B cell (primary cell): ENCODE results near the gene CEMIP. TPM values are rescaled to one million over a fixed set of nuclear protein-coding genes. Genes with fewer than 3 reads are reported as not detected.

Experiments used
- ATAC-seq: fragments of 200-7000 bp; cut with Tn5 transposase; one replicate; pipeline ENCODE4 v1.10.0; 2021; ENCODE audit warnings: low read depth, mild to moderate bottlenecking, moderate number of reproducible peaks, moderate library complexity
- CTCF ChIA-PET: fragments of 350-600 bp; sonication (Branson Sonifier 250); formaldehyde crosslinking; loops from one replicate; lab custom pipeline; 2021; ENCODE audit warnings: antibody characterized with exemption, inconsistent platforms; lab: Charles Lee
- POLR2A ChIA-PET: fragments of 350-600 bp; sonication (Branson Sonifier 250); formaldehyde crosslinking; loops from one replicate; lab custom pipeline; 2021; ENCODE audit warnings: antibody characterized with exemption; lab: Charles Lee
- DNase-seq: peaks from one replicate; pipeline ENCODE4 v3.0.0; 2013
- H2AFZ ChIP-seq: 2 replicates; pipeline ENCODE4 v1.6.1; 2012; ENCODE audit warnings: mild to moderate bottlenecking, low read depth, low read length; ENCODE audit not compliant: insufficient read depth, poor library complexity, severe bottlenecking
- H3K27ac ChIP-seq, 2 donors: 1 replicate in 1 of 2; 2 replicates in 1 of 2; pipeline ENCODE4 v1.5.1; 2012 to 2013; ENCODE audit warnings: low read length in 2 of 2, mild to moderate bottlenecking in 2 of 2, moderate library complexity in 1 of 2
- H3K27me3 ChIP-seq, 4 experiments: fragments of 200-600 bp in 1 of 4; sonication (generic) in 1 of 4; replicated peaks in 1 of 4; 1 replicate in 2 of 4; 2 replicates in 2 of 4; pipeline versions ENCODE4 v1.6.1 to v1.7.0; 2013 to 2016; ENCODE audit warnings: low read length in 3 of 4, mild to moderate bottlenecking in 2 of 4, mixed read lengths in 1 of 4, moderate library complexity in 1 of 4; ENCODE audit not compliant: insufficient read depth in 4 of 4, control insufficient read depth in 3 of 4; ENCODE audit errors: control extremely low read depth in 1 of 4
- H3K36me3 ChIP-seq, 2 experiments: replicated peaks in 1 of 2; 1 replicate in 1 of 2; 2 replicates in 1 of 2; pipeline versions ENCODE4 v1.6.1 to v1.7.1; 2013; ENCODE audit warnings: low read length in 1 of 2; ENCODE audit not compliant: insufficient read depth in 2 of 2, control insufficient read depth in 1 of 2; ENCODE audit errors: control extremely low read depth in 1 of 2, extremely low read depth in 1 of 2
- H3K4me1 ChIP-seq, 2 donors: fragments of 200-600 bp in 1 of 2; sonication (generic) in 1 of 2; 1 replicate in 1 of 2; 2 replicates in 1 of 2; pipeline versions ENCODE4 v1.5.1 to v1.6.1; 2013 to 2017; ENCODE audit warnings: low read length in 2 of 2; ENCODE audit not compliant: control insufficient read depth in 2 of 2, insufficient read depth in 2 of 2
- H3K4me2 ChIP-seq: replicated peaks from 2 replicates; pipeline ENCODE3; 2012; ENCODE audit warnings: mild to moderate bottlenecking, low read depth, low read length; ENCODE audit not compliant: poor library complexity, severe bottlenecking
- H3K4me3 ChIP-seq, 5 experiments: fragments of 200-600 bp in 1 of 5; sonication (generic) in 1 of 5; 1 replicate in 3 of 5; 2 replicates in 2 of 5; pipeline versions ENCODE4 v1.5.1 to v1.7.0; 2011 to 2016; ENCODE audit warnings: low read length in 4 of 5, mild to moderate bottlenecking in 4 of 5, low read depth in 2 of 5, control low read depth in 1 of 5, moderate library complexity in 1 of 5; ENCODE audit not compliant: insufficient read depth in 1 of 5; ENCODE audit errors: control extremely low read depth in 1 of 5, extremely low read depth in 1 of 5
- H3K79me2 ChIP-seq: fragments of 200-600 bp; sonication (generic); one replicate; pipeline ENCODE4 v1.6.0; 2016; ENCODE audit warnings: low read length; ENCODE audit not compliant: control insufficient read depth, insufficient read depth
- H3K9ac ChIP-seq: fragments of 200-600 bp; sonication (generic); 2 replicates; pipeline ENCODE4 v1.6.1; 2017; ENCODE audit warnings: mild to moderate bottlenecking, low read length, moderate library complexity
- H3K9me3 ChIP-seq, 3 donors: one replicate each; pipeline versions ENCODE4 v1.6.1 to v1.7.1; 2013; ENCODE audit warnings: low read length in 2 of 3; ENCODE audit not compliant: control insufficient read depth in 2 of 3, insufficient read depth in 1 of 3; ENCODE audit errors: control extremely low read depth in 1 of 3
- H4K20me1 ChIP-seq: 2 replicates; pipeline ENCODE4 v1.6.0; 2012; ENCODE audit warnings: mild to moderate bottlenecking, low read length; ENCODE audit not compliant: insufficient read depth, control insufficient read depth, poor library complexity, severe bottlenecking
- H3K27ac Mint-ChIP-seq: one replicate; pipeline ENCODE4 v1.8.0; 2021; ENCODE audit warnings: mixed read lengths
- H3K27me3 Mint-ChIP-seq: one replicate; pipeline ENCODE4 v1.8.0; 2021; ENCODE audit warnings: mixed read lengths
- H3K4me1 Mint-ChIP-seq: one replicate; pipeline ENCODE4 v1.8.0; 2021; ENCODE audit warnings: mixed read lengths
- H3K4me3 Mint-ChIP-seq: one replicate; pipeline ENCODE4 v1.8.0; 2021; ENCODE audit warnings: mixed read lengths
- H3K9me3 Mint-ChIP-seq: one replicate; pipeline ENCODE4 v1.8.0; 2022; ENCODE audit warnings: mixed read lengths; ENCODE audit not compliant: insufficient read depth
- CTCF ChIP-seq: fragments of 200-600 bp; IDR thresholded peaks from one replicate; pipeline ENCODE4 v1.8.0; 2022; ENCODE audit warnings: antibody characterized with exemption, mild to moderate bottlenecking
- EZH2 ChIP-seq: IDR thresholded peaks from 2 replicates; pipeline ENCODE4 v1.6.1; 2012; ENCODE audit warnings: borderline replicate concordance, low read depth, mild to moderate bottlenecking, moderate library complexity, low read length; ENCODE audit not compliant: insufficient read depth, poor library complexity, severe bottlenecking
- WGBS: methylation state at CpG from one replicate; pipeline ENCODE4 v1.1.5; 2013; ENCODE audit warnings: missing lambda C conversion rate; ENCODE audit not compliant: insufficient coverage; 5-methylcytosine and 5-hydroxymethylcytosine counted together
- intact Hi-C: fragments of 100-400 bp; cut with micrococcal nuclease; formaldehyde crosslinking; loops from one replicate; pipeline ENCODE4 v1.10.0; 2022
- polyA plus RNA-seq: library from polyadenylated mRNA; depleted of rRNA; stranded (reverse); fragments of >200 nt; gene quantifications from 2 replicates; pipeline ENCODE4 v1.2.3, GENCODE V29; 2012
- total RNA-seq, 2 donors: library from RNA; stranded (reverse); fragments of 120-200 nt in 1 of 2; gene quantifications; 1 replicate in 1 of 2; 2 replicates in 1 of 2; pipeline versions ENCODE4 v1.2.3 to v1.2.4, GENCODE V29; 2013 to 2022

Gene CEMIP
- total and polyA plus RNA-seq, 2 donors (not counting 1 experiment from before 2014, with no cell fraction given): 0.32 TPM; not detected in 1

GRCh38 chr15:80732818-80733217 is 46.4 kb upstream of the CEMIP start:
- ChIA-PET POLR2A (no interaction called here), CTCF (no interaction called here)
- Histone ChIP-seq H2AFZ (no peak overlapping the region), H3K9me3 (no peaks in the 10 kb centered on the region), H4K20me1 (no peaks in the 10 kb centered on the region), H3K36me3 (no peaks in the 10 kb centered on the region), H3K4me2 (no peak overlapping the region), H3K4me1 (no peaks in the 10 kb centered on the region), H3K27ac (no peak overlapping the region), H3K9ac (no peak overlapping the region), H3K79me2 (no peaks in the 10 kb centered on the region), H3K4me3 (no peak overlapping the region), H3K27me3 (no peaks in the 10 kb centered on the region)
- Mint-ChIP-seq H3K9me3 (no peaks in the 10 kb centered on the region), H3K27me3 (no peaks in the 10 kb centered on the region), H3K27ac (no peak overlapping the region), H3K4me1 (no peaks in the 10 kb centered on the region), H3K4me3 (no peak overlapping the region)
- WGBS: 84% methylated on average over 5 of the region's 5 CpGs
- ATAC-seq (no peak), DNase-seq (no peak)
- intact Hi-C loops: no loop called here
- TF ChIP-seq EZH2 (no peak), CTCF (no peak)

GRCh38 chr15:80733460-80733859 is 45.7 kb upstream of the CEMIP start:
- H3K27me3 ChIP-seq: no peaks in the 10 kb centered on the region
- H2AFZ ChIP-seq: no peak overlapping the region
- WGBS: 73% methylated on average over 1 of the region's 1 CpG
- Mint-ChIP-seq H3K9me3 (no peaks in the 10 kb centered on the region), H3K27me3 (no peaks in the 10 kb centered on the region), H3K4me1 (no peaks in the 10 kb centered on the region), H3K4me3 (no peak overlapping the region), H3K27ac (no peak overlapping the region)
- ATAC-seq (no peak), DNase-seq (no peak)
- no peaks in the 10 kb centered on the region for H3K79me2 ChIP-seq
- H3K36me3 ChIP-seq: no peaks in the 10 kb centered on the region
- H3K27ac ChIP-seq: no peak overlapping the region
- no peak overlapping the region for H3K4me2 ChIP-seq
- CTCF ChIA-PET: no interaction called here
- H3K9ac ChIP-seq: no peak overlapping the region
- H3K4me1 ChIP-seq: no peaks in the 10 kb centered on the region
- no peak for TF ChIP-seq EZH2
- TF ChIP-seq CTCF: no peak
- no peaks in the 10 kb centered on the region for H4K20me1 ChIP-seq
- POLR2A ChIA-PET: no interaction called here
- intact Hi-C loops: no loop called here
- no peaks in the 10 kb centered on the region for H3K9me3 ChIP-seq
- H3K4me3 ChIP-seq: no peak overlapping the region
